Fibroblast of mammary gland (primary cell): ENCODE results near the gene PPP4R2.

Experiments
- DNase-seq: peaks from one replicate; pipeline ENCODE4 v3.0.0-alpha.2; 2010; ENCODE audit warnings: low read depth
- H3K4me3 ChIP-seq: 2 replicates; pipeline ENCODE4 v1.5.1; 2011; ENCODE audit warnings: low read depth, mild to moderate bottlenecking, low read length, moderate library complexity; ENCODE audit not compliant: control insufficient read depth
- CTCF ChIP-seq: conservative IDR thresholded peaks from 2 replicates; pipeline ENCODE4 v1.5.1; 2011; ENCODE audit warnings: low read depth, low read length, inconsistent platforms; ENCODE audit not compliant: control insufficient read depth, insufficient read depth

The PPP4R2 gene

GRCh38 chr3:72953325-72953956, 43.2 kb upstream of the PPP4R2 start:
- no peak overlapping the region for H3K4me3 ChIP-seq
- TF ChIP-seq CTCF = no peak
- DNase-seq = peak; percentile 56

- DNase-seq = no peak
- H3K4me3 ChIP-seq = no peak overlapping the region
- no peak for TF ChIP-seq CTCF
Measured at GRCh38 chr3:72957297-72957696, 39.3 kb upstream of the PPP4R2 start.

GRCh38 chr3:72959336-72959735, 37.3 kb upstream of the PPP4R2 start:
- TF ChIP-seq CTCF = no peak
- no peak overlapping the region for H3K4me3 ChIP-seq
- no peak for DNase-seq

GRCh38 chr3:72960812-72961518, 35.6 kb upstream of the PPP4R2 start:
- DNase-seq = peak; percentile 75
- no peak overlapping the region for H3K4me3 ChIP-seq
- TF ChIP-seq CTCF = no peak

GRCh38 chr3:72961752-72962151, 34.9 kb upstream of the PPP4R2 start:
- no peak overlapping the region for H3K4me3 ChIP-seq
- TF ChIP-seq CTCF = no peak
- DNase-seq = no peak

- no peak overlapping the region for H3K4me3 ChIP-seq
- no peak for DNase-seq
- no peak for TF ChIP-seq CTCF
Measured at GRCh38 chr3:72962317-72962716, 34.3 kb upstream of the PPP4R2 start.
